Activated gamma-delta T cell (primary cell): Measurements from ENCODE around the gene TBCB.

ENCODE experiments used
- DNase-seq: peaks from one replicate; lab custom pipeline; 2025; lab: John Stamatoyannopoulos, UW

TBCB gene

GRCh38 chr19:36136964-36137686 is 21.9 kb downstream of the TBCB start:
- DNase-seq: no peak

- no peak for DNase-seq
These were observed 23.8 kb downstream of the TBCB start for GRCh38 chr19:36139120-36139472.

- peak; percentile 83 for DNase-seq
These were observed 24.4 kb downstream of the TBCB start, which contains the start of gene CAPNS1 for GRCh38 chr19:36139473-36140303. CAPNS1 (plus strand) TSS chr19:36140066; CDS start chr19:36141012, 946 bp downstream.

GRCh38 chr19:36140304-36141038 is 25.2 kb downstream of the TBCB start:
- DNase-seq: no peak

GRCh38 chr19:36141039-36141927 is 26.0 kb downstream of the TBCB start:
- peak; percentile 51 for DNase-seq

- DNase-seq: no peak
These were observed 26.8 kb downstream of the TBCB start for GRCh38 chr19:36142046-36142445.

GRCh38 chr19:36142496-36142895 is 27.2 kb downstream of the TBCB start:
- no peak for DNase-seq

GRCh38 chr19:36144624-36145023 is 29.4 kb downstream of the TBCB start:
- no peak for DNase-seq

GRCh38 chr19:36149673-36150406 is 34.6 kb downstream of the TBCB start:
- no peak for DNase-seq

GRCh38 chr19:36150586-36150985 is 35.3 kb downstream of the TBCB start:
- DNase-seq: no peak

GRCh38 chr19:36151144-36152018 is 36.1 kb downstream of the TBCB start:
- no peak for DNase-seq

- DNase-seq: no peak
These were observed 36.7 kb downstream of the TBCB start for GRCh38 chr19:36152019-36152351.

- DNase-seq: no peak
These were observed 37.3 kb downstream of the TBCB start, which contains the start of gene COX7A1 for GRCh38 chr19:36152352-36153091. COX7A1 (minus strand) TSS chr19:36152447; CDS start chr19:36152407, 40 bp downstream.

- no peak for DNase-seq
These were observed 37.9 kb downstream of the TBCB start for GRCh38 chr19:36153126-36153525.

GRCh38 chr19:36160821-36161596 is 45.7 kb downstream of the TBCB start:
- no peak for DNase-seq

- no peak for DNase-seq
These were observed 48.5 kb downstream of the TBCB start for GRCh38 chr19:36163813-36164212.

- DNase-seq: no peak
These were observed 54.0 kb downstream of the TBCB start for GRCh38 chr19:36169084-36169760.

GRCh38 chr19:36172852-36173251 is 57.6 kb downstream of the TBCB start:
- no peak for DNase-seq
